Measurements from ENCODE around the gene LY6G5C.

Gene LY6G5C, protein sequence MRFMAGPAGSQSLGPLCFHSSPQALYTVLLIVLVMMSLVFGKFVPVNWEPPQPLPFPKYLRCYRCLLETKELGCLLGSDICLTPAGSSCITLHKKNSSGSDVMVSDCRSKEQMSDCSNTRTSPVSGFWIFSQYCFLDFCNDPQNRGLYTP

DNA sequence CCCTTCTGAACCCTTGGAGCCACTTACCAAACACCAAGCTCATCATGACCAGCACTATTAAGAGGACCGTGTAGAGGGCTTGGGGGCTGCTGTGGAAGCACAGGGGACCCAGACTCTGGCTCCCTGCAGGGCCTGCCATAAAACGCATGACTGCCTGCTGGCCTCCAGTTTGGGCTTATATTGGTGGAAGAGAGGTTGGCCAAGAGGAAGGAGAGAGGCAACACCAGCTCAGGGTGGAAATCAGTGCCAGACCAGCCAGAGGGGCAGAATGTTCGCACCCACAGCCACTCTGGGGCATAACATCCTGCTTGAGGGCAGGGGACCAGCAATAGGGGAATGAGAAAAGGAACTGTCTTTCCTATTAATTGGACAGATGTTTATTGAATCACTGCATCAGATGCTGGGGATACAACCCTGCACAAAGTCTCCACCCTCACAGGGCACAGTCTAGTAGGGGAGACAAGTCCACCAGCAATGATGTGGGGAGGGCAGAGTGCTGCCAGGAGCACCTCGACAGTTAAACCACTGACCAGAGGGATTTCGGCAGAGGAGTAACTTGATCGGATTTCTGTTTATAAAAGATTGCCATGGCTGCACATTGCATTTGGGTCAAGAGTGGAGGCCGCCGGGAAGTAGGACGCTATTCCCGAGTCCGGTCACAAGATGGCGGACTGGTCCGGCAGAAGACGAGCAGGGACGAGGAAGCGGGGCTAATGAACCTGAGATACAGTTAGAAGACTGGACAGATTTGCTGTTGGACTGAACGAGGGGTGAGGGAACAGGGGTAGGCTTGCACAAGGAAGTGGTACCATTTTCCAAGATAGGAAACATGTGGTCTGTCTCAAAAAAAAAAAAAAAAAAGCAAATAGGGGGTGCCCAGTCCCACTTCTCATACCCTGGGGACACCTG, at the start of gene LY6G5C:
LY6G5C (minus strand) TSS at position 842 of the 909 bp plus-strand sequence; CDS start at position 148, 694 bp downstream.
- TF ChIP-seq, protein P1, sequence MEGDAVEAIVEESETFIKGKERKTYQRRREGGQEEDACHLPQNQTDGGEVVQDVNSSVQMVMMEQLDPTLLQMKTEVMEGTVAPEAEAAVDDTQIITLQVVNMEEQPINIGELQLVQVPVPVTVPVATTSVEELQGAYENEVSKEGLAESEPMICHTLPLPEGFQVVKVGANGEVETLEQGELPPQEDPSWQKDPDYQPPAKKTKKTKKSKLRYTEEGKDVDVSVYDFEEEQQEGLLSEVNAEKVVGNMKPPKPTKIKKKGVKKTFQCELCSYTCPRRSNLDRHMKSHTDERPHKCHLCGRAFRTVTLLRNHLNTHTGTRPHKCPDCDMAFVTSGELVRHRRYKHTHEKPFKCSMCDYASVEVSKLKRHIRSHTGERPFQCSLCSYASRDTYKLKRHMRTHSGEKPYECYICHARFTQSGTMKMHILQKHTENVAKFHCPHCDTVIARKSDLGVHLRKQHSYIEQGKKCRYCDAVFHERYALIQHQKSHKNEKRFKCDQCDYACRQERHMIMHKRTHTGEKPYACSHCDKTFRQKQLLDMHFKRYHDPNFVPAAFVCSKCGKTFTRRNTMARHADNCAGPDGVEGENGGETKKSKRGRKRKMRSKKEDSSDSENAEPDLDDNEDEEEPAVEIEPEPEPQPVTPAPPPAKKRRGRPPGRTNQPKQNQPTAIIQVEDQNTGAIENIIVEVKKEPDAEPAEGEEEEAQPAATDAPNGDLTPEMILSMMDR (IDR thresholded peaks at IDR 0.05) = peak; percentile 63

DNA sequence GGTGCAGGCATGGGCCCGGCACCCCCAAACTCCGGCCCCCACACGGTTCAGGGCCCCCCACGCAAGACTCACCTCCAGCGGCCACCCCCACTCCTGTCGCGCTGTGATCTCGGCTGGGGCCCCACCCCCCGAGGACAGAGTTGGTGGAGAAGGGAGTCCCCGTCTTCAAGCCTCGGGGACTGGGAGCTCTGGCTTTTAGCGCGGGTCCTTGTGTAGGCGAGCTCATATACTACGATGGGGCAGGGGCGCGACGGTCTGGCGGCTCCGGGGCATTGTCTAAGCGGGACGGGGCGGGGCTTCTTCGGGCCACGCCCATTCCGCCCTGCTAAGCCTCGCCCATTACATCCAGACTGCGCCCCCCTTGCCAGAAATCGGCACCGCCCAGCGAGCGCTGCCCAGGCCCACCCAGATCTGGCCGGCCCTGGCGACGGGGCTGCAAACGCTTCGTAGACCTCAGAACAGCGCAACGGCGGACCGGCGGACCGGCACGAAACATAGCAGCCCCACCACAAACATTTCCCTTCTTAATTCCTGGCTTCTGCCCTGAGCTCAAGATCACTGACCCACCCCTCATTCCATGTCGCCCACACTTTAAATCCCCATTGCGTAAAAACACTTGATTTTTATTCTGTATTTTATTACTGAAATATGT, 49.2 kb upstream of the LY6G5C start:
- TF ChIP-seq, protein P1 (IDR thresholded peaks at IDR 0.05) = no peak

DNA sequence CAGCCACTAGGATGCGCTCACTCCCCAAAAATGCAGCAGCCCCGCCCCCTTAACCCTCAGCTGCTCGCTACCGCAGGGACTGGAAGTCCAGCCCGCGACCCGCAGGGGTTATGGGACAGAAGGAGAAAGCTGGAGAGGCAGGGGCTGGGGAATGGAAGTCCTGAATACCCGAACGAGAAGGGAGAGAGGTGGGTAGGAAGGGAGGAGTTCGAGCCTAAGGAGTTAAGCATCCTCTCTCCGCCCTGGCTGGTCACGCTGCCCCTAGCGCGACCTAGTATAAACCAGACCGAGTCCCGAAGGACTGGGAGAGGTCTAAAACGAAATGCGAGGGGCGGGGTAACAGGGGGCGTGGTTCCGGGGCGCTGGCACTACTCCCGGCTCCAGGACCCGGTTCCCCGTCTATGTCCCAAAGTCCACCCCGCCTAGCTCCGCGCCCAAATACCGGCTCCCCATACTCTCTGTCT, 48.7 kb upstream of the LY6G5C start:
- TF ChIP-seq, protein P1 (IDR thresholded peaks at IDR 0.05) = peak; percentile 15; the same call in 1 of the 2 replicates

DNA sequence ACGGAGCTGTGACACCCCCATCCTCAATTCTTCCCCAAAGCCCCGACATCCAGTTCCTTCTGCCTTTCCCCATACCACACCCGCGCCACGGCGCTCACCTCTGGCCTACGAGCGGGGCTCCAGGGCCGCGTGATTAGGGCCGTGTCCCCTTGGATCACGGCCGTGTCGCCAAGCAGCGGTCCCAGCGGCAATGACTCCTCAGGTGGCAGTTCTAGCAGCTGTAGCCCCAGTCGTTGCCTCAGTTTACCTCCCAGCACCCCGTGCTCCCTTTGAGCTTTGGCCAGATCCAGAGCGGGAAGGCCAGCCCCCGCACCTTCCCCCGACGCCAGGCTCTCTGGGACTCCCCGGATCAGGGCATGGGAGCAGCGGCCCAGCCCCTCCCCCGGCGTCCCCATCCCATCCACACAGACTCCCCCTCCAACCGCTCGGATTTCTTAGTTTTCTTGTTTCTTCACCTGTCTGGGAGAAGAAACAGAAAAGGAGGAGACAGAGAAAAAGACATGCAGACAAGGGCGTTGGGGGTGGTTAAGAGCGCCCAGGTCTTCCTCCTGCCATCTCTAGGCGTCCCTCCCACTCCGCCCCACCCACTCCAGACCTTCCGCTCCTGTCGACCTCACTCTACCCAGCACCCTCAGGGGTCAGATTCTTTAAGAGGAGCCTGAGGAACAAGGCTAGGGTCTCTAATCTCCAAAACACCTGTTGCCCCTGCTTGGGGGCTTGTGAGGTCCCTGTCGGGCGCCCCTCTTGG, 48.1 kb upstream of the LY6G5C start, which contains the start of gene DDAH2:
DDAH2 (minus strand) TSS at position 533 of the 748 bp plus-strand sequence; CDS start at position 395, 138 bp downstream.
- TF ChIP-seq, protein P1 (IDR thresholded peaks at IDR 0.05) = peak; percentile 66

DNA sequence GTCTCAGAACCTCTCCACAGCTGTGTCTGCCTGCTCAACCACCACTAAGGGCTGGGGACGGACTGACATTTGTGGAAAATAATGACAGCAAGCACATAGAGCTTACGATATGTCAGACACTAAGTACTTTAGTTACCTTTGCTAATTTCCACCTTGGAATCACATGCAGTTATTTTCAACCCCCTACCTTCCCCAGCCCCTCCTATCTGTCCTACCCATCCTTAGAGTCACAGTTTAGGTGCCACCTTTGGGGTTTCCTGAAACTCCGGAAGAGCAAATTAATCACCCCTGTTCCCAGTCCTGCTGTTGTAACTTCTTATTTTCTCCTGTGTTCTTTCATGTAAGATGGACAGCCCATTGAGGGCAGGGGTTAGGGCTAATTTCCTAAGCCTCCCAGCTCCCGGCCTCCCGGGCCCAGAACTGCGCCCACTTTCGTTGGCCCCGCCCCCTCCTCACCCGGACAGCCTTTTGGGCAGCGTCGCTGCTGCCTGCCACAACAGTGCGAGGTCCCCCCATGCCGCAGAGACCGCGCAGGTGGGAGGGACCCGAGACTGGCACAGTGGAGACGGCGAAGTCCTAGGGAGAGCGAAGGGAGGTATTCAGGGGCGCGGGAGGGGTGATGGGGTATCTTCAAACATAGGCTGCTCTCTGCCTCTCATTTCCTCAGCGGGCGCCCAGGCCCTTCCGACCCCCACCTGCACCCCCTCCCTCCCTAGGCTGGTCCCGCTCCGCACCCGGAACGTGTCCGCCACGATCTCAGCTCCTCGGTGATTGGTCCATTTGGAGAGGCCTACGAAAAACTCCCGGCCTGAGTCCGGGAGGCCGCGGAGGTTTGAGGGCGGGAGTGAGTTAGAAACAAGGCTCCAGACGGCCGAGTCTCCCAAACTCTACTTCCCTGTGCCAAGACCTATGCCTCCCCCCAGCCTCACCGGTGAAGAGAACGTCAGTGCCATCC, 47.1 kb upstream of the LY6G5C start:
- TF ChIP-seq, protein P1 (IDR thresholded peaks at IDR 0.05) = no peak

DNA sequence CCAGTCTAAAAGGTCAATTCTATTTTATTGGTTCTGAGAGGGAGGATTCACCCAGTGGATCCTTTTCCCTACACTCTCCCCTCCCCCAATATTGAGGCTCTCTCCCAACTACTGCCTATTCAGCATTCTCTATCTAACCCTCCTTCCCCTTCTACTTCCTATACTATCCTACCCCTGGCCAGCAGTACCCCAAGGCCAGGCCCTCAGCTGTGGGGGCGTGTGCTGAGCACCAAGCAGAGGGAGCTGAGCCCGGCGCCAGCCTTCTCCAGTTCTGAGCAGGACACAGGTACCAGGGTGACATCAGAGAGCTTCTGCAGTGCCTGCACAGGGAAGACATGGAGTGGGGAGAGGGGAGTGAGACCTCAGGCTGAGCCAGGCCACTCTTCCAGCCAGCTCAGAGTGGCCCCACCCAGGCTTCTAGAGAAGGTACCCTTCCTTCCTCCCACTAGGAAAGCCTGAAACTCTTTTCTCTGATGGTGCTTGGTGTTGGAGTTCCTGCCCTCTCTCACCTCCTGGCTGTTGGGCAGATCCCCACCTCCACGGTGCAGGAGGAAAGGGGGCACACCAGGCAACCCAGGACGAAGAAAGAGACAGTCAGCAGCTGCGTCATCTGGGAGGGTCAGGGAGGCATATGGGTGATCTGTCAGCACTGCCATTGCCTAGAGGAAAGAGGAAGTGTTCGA, 46.3 kb upstream of the LY6G5C start:
- TF ChIP-seq, protein P1 (IDR thresholded peaks at IDR 0.05) = no peak
